ENCODE data around the gene CENPU. TPM values are rescaled to one million over a fixed set of nuclear protein-coding genes. Genes with fewer than 3 reads are reported as not detected.
"Not testable (repeated sequence)": the region's sequence is repeated elsewhere in the genome, so short reads cannot be mapped to it uniquely, and the experiment has no call there.

The CENPU gene
- total RNA-seq (2014; rRNA removed; shearing (Covaris generic)), result 52.7 and 56.0 TPM in 2 replicates

- in situ Hi-C loops (cut with HindIII; ENCODE audit: low sequenced_read_pairs), result no loop called here
- peak; percentile 98 for DNase-seq (ENCODE audit: low spot score)
These were observed at the start of gene CENPU for GRCh38 chr4:184733654-184734524. Gene CENPU (minus strand): TSS chr4:184734096. CDS start chr4:184734062, 34 bp downstream.

GRCh38 chr4:184782731-184783373, 49.0 kb upstream of the CENPU start:
- in situ Hi-C loops (cut with HindIII; ENCODE audit: low sequenced_read_pairs), result no loop called here
- no peak for DNase-seq (ENCODE audit: low spot score)

GRCh38 chr4:184779160-184779559, 45.3 kb upstream of the CENPU start:
- in situ Hi-C loops (cut with HindIII; ENCODE audit: low sequenced_read_pairs); DNase-seq (ENCODE audit: low spot score): not testable (repeated sequence)

GRCh38 chr4:184778325-184778724, 44.4 kb upstream of the CENPU start:
- DNase-seq (ENCODE audit: low spot score), result no peak
- in situ Hi-C loops (cut with HindIII; ENCODE audit: low sequenced_read_pairs), result no loop called here

- no peak for DNase-seq (ENCODE audit: low spot score)
- in situ Hi-C loops (cut with HindIII; ENCODE audit: low sequenced_read_pairs), result no loop called here
These were observed 42.9 kb upstream of the CENPU start for GRCh38 chr4:184776821-184777220.

GRCh38 chr4:184775854-184776555, 42.1 kb upstream of the CENPU start:
- in situ Hi-C loops (cut with HindIII; ENCODE audit: low sequenced_read_pairs), result no loop called here
- no peak for DNase-seq (ENCODE audit: low spot score)

GRCh38 chr4:184774152-184774551, 40.3 kb upstream of the CENPU start:
- no peak for DNase-seq (ENCODE audit: low spot score)
- in situ Hi-C loops (cut with HindIII; ENCODE audit: low sequenced_read_pairs), result no loop called here

GRCh38 chr4:184771416-184771815, 37.5 kb upstream of the CENPU start:
- DNase-seq (ENCODE audit: low spot score), result no peak
- in situ Hi-C loops (cut with HindIII; ENCODE audit: low sequenced_read_pairs), result no loop called here

- in situ Hi-C loops (cut with HindIII; ENCODE audit: low sequenced_read_pairs), result no loop called here
- peak; percentile 29 for DNase-seq (ENCODE audit: low spot score)
These were observed 35.4 kb upstream of the CENPU start for GRCh38 chr4:184769141-184769765.

- in situ Hi-C loops (cut with HindIII; ENCODE audit: low sequenced_read_pairs), result no loop called here
These were observed 34.4 kb upstream of the CENPU start for GRCh38 chr4:184768296-184768695.

GRCh38 chr4:184766446-184766845, 32.5 kb upstream of the CENPU start:
- no peak for DNase-seq (ENCODE audit: low spot score)
- in situ Hi-C loops (cut with HindIII; ENCODE audit: low sequenced_read_pairs), result no loop called here

More at GRCh38 chr4:184768296-184768695, 34.4 kb upstream of the CENPU start:
- DNase-seq (ENCODE audit: low spot score), result no peak

GRCh38 chr4:184765473-184766340, 31.8 kb upstream of the CENPU start:
- in situ Hi-C loops (cut with HindIII; ENCODE audit: low sequenced_read_pairs), result no loop called here
- DNase-seq (ENCODE audit: low spot score), result no peak

- no peak for DNase-seq (ENCODE audit: low spot score)
- in situ Hi-C loops (cut with HindIII; ENCODE audit: low sequenced_read_pairs), result no loop called here
These were observed 30.7 kb upstream of the CENPU start for GRCh38 chr4:184764601-184765000.

- in situ Hi-C loops (cut with HindIII; ENCODE audit: low sequenced_read_pairs), result no loop called here
- no peak for DNase-seq (ENCODE audit: low spot score)
These were observed 29.4 kb upstream of the CENPU start for GRCh38 chr4:184763150-184763780.

GRCh38 chr4:184762100-184762499, 28.2 kb upstream of the CENPU start:
- in situ Hi-C loops (cut with HindIII; ENCODE audit: low sequenced_read_pairs), result no loop called here
- no peak for DNase-seq (ENCODE audit: low spot score)

GRCh38 chr4:184760681-184761080, 26.8 kb upstream of the CENPU start:
- in situ Hi-C loops (cut with HindIII; ENCODE audit: low sequenced_read_pairs), result no loop called here
- DNase-seq (ENCODE audit: low spot score), result no peak

- no peak for DNase-seq (ENCODE audit: low spot score)
- in situ Hi-C loops (cut with HindIII; ENCODE audit: low sequenced_read_pairs), result no loop called here
These were observed 23.9 kb upstream of the CENPU start for GRCh38 chr4:184757810-184758209.

GRCh38 chr4:184756399-184756798, 22.5 kb upstream of the CENPU start:
- in situ Hi-C loops (cut with HindIII; ENCODE audit: low sequenced_read_pairs), result no loop called here
- no peak for DNase-seq (ENCODE audit: low spot score)
